ENCODE measurements around the gene PROZ. TPM values are rescaled to one million over a fixed set of nuclear protein-coding genes. Genes with fewer than 3 reads are reported as not detected.

Gene PROZ
- polyA plus RNA-seq, 1 donor (not counting 4 experiments of a cell fraction or from before 2014, with no cell fraction given): not detected

DNA sequence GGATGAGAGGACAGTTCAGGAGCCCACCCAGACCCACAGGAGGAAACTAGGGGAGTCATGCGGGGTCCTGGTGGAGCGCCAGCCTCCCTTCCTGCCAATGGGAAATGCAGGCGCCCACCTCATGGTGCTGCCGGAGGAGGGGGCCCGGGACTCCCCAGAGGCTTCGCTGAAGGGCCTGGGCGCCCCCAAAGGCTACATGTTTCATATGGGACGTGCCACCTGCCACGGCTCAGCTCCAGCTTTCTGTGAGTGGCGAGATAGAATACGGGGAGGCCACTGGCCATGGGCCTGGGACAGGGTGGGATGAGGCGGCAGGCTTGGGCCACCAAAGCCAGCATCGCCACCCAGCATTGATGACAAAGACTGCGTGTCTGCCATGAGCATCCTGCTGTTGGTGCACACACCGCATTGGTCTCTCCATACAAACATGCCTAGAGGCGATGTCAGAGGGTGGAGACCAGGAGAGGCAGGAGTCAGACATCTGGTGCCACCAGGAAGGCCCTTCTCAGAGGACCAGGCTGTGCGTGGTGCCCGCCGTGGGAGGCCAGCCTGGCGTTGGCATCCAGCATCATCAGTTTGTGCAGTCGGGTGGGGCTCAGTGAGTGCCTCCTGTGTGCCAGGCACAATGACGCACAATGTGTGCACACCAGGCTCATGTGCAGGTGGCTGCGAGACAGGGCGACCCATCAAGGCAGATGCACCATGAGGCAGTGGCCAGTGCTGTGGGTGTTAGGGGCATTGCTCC lies 37.1 kb upstream of the PROZ start:
- H4K20me1 ChIP-seq (ENCODE audit: control insufficient read depth, extremely low read depth, insufficient read depth, low read length): no peaks in the 10 kb centered on the region
- no peak overlapping the region for H3K9ac ChIP-seq (ENCODE audit: control insufficient read depth, extremely low read depth, insufficient read depth, low read length)
- no peak for TF ChIP-seq EZH2 (IDR thresholded peaks at IDR 0.05; ENCODE audit: low read length)
- TF ChIP-seq, protein P1, sequence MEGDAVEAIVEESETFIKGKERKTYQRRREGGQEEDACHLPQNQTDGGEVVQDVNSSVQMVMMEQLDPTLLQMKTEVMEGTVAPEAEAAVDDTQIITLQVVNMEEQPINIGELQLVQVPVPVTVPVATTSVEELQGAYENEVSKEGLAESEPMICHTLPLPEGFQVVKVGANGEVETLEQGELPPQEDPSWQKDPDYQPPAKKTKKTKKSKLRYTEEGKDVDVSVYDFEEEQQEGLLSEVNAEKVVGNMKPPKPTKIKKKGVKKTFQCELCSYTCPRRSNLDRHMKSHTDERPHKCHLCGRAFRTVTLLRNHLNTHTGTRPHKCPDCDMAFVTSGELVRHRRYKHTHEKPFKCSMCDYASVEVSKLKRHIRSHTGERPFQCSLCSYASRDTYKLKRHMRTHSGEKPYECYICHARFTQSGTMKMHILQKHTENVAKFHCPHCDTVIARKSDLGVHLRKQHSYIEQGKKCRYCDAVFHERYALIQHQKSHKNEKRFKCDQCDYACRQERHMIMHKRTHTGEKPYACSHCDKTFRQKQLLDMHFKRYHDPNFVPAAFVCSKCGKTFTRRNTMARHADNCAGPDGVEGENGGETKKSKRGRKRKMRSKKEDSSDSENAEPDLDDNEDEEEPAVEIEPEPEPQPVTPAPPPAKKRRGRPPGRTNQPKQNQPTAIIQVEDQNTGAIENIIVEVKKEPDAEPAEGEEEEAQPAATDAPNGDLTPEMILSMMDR (optimal IDR thresholded peaks at IDR 0.05 in 1 of 3, IDR thresholded peaks at IDR 0.05 in 1 of 3, conservative IDR thresholded peaks at IDR 0.05 in 1 of 3; ENCODE audit: extremely low read depth in 1 of 3, insufficient read depth in 2 of 3, low read length in 3 of 3): no peak

DNA sequence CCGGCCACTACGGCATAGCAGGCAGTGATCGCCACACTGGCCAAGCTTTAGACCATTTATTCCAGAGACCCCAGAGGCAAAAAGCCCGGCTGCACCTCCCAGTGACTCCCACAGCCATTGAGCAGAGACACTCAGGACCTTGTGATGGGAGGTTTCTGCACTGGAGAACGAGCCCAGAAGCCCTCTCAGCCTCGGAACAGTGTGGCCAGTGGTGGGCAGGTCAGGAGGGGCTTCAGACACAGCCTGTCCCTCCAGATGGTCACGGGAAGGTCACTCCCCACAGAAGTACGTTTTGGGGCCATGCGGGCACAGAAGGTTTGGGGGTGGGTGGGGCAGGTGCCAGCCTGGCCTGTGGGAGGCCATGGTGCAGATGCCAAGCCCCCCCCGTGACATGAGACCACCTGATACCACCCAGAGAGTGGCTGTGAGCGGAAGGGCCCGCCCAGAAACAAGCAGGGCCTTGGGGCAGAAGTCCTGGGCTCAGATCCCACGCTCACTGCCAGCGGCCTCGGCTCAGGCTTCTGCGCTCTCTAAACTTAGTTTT lies 36.4 kb upstream of the PROZ start:
- Histone ChIP-seq H3K9me1 (ENCODE audit: control insufficient read depth, extremely low read depth, insufficient read depth, low read length) (no peaks in the 10 kb centered on the region), H3K9me3 (ENCODE audit: control insufficient read depth, low read depth, low read length) (no peaks in the 10 kb centered on the region), H3K4me1 (ENCODE audit: control insufficient read depth, extremely low read depth, insufficient read depth, low read length) (no peaks in the 10 kb centered on the region), H3K79me2 (ENCODE audit: control insufficient read depth, insufficient read depth, low read length) (no peaks in the 10 kb centered on the region), H4K20me1 (ENCODE audit: control insufficient read depth, extremely low read depth, insufficient read depth, low read length) (no peaks in the 10 kb centered on the region), H2AFZ (ENCODE audit: control insufficient read depth, low read length) (no peak overlapping the region), H3K4me3 (ENCODE audit: control insufficient read depth in 2 of 3, extremely low read depth in 1 of 3, insufficient read depth in 2 of 3, low read depth in 1 of 3, low read length in 3 of 3) (no peak overlapping the region), H3K4me2 (ENCODE audit: control insufficient read depth, extremely low read depth, insufficient read depth, low read depth, low read length) (no peak overlapping the region), H3K27me3 (ENCODE audit: control insufficient read depth, extremely low read depth, insufficient read depth, low read length) (peaks cover 2% of the 10 kb centered on the region), H3K27ac (ENCODE audit: control insufficient read depth, insufficient read depth, low read length) (no peak overlapping the region), H3K9ac (ENCODE audit: control insufficient read depth, extremely low read depth, insufficient read depth, low read length) (no peak overlapping the region), H3K36me3 (ENCODE audit: control insufficient read depth in 2 of 2, extremely low read depth in 1 of 2, insufficient read depth in 2 of 2, low read length in 2 of 2) (no peaks in the 10 kb centered on the region)
- dilution Hi-C loops (cut with MboI; ENCODE audit: extremely low pct_ligation_motif_present, low sequenced_read_pairs): no loop called here
- TF ChIP-seq EZH2 (IDR thresholded peaks at IDR 0.05; ENCODE audit: low read length): no peak
- TF ChIP-seq, protein P1 (optimal IDR thresholded peaks at IDR 0.05 in 1 of 3, IDR thresholded peaks at IDR 0.05 in 1 of 3, conservative IDR thresholded peaks at IDR 0.05 in 1 of 3; ENCODE audit: extremely low read depth in 1 of 3, insufficient read depth in 2 of 3, low read length in 3 of 3): no peak
- no peak for FAIRE-seq
- DNase-seq (ENCODE audit: low read depth, low spot score): no peak

More for the DNA sequence above, 37.1 kb upstream of the PROZ start:
- dilution Hi-C loops (cut with MboI; ENCODE audit: extremely low pct_ligation_motif_present, low sequenced_read_pairs): no loop called here
- no peak for DNase-seq (ENCODE audit: low read depth, low spot score)
- no peaks in the 10 kb centered on the region for H3K79me2 ChIP-seq (ENCODE audit: control insufficient read depth, insufficient read depth, low read length)
- H3K4me2 ChIP-seq (ENCODE audit: control insufficient read depth, extremely low read depth, insufficient read depth, low read depth, low read length): no peak overlapping the region
- no peaks in the 10 kb centered on the region for H3K9me1 ChIP-seq (ENCODE audit: control insufficient read depth, extremely low read depth, insufficient read depth, low read length)
- no peak overlapping the region for H2AFZ ChIP-seq (ENCODE audit: control insufficient read depth, low read length)
- no peak overlapping the region for H3K4me3 ChIP-seq (ENCODE audit: control insufficient read depth in 2 of 3, extremely low read depth in 1 of 3, insufficient read depth in 2 of 3, low read depth in 1 of 3, low read length in 3 of 3)
- no peaks in the 10 kb centered on the region for H3K36me3 ChIP-seq (ENCODE audit: control insufficient read depth in 2 of 2, extremely low read depth in 1 of 2, insufficient read depth in 2 of 2, low read length in 2 of 2)
- peaks cover 2% of the 10 kb centered on the region for H3K27me3 ChIP-seq (ENCODE audit: control insufficient read depth, extremely low read depth, insufficient read depth, low read length)
- no peaks in the 10 kb centered on the region for H3K4me1 ChIP-seq (ENCODE audit: control insufficient read depth, extremely low read depth, insufficient read depth, low read length)
- H3K9me3 ChIP-seq (ENCODE audit: control insufficient read depth, low read depth, low read length): no peaks in the 10 kb centered on the region
- FAIRE-seq: no peak
- no peak overlapping the region for H3K27ac ChIP-seq (ENCODE audit: control insufficient read depth, insufficient read depth, low read length)
